B cell (primary cell): ENCODE measurements around the gene PRELID2. TPM values are rescaled to one million over a fixed set of nuclear protein-coding genes. Genes with fewer than 3 reads are reported as not detected.

Source experiments
- ATAC-seq: fragments of 200-7000 bp; cut with Tn5 transposase; one replicate; pipeline ENCODE4 v1.10.0; 2021; ENCODE audit warnings: low read depth, mild to moderate bottlenecking, moderate number of reproducible peaks, moderate library complexity
- CTCF ChIA-PET: fragments of 350-600 bp; sonication (Branson Sonifier 250); formaldehyde crosslinking; loops from one replicate; lab custom pipeline; 2021; ENCODE audit warnings: antibody characterized with exemption, inconsistent platforms; lab: Charles Lee
- POLR2A ChIA-PET: fragments of 350-600 bp; sonication (Branson Sonifier 250); formaldehyde crosslinking; loops from one replicate; lab custom pipeline; 2021; ENCODE audit warnings: antibody characterized with exemption; lab: Charles Lee
- DNase-seq: peaks from one replicate; pipeline ENCODE4 v3.0.0; 2013
- H2AFZ ChIP-seq: 2 replicates; pipeline ENCODE4 v1.6.1; 2012; ENCODE audit warnings: mild to moderate bottlenecking, low read depth, low read length; ENCODE audit not compliant: insufficient read depth, poor library complexity, severe bottlenecking
- H3K27ac ChIP-seq, 2 donors: 1 replicate in 1 of 2; 2 replicates in 1 of 2; pipeline ENCODE4 v1.5.1; 2012 to 2013; ENCODE audit warnings: low read length in 2 of 2, mild to moderate bottlenecking in 2 of 2, moderate library complexity in 1 of 2
- H3K27me3 ChIP-seq, 4 experiments: fragments of 200-600 bp in 1 of 4; sonication (generic) in 1 of 4; replicated peaks in 1 of 4; 1 replicate in 2 of 4; 2 replicates in 2 of 4; pipeline versions ENCODE4 v1.6.1 to v1.7.0; 2013 to 2016; ENCODE audit warnings: low read length in 3 of 4, mild to moderate bottlenecking in 2 of 4, mixed read lengths in 1 of 4, moderate library complexity in 1 of 4; ENCODE audit not compliant: insufficient read depth in 4 of 4, control insufficient read depth in 3 of 4; ENCODE audit errors: control extremely low read depth in 1 of 4
- H3K36me3 ChIP-seq, 2 experiments: replicated peaks in 1 of 2; 1 replicate in 1 of 2; 2 replicates in 1 of 2; pipeline versions ENCODE4 v1.6.1 to v1.7.1; 2013; ENCODE audit warnings: low read length in 1 of 2; ENCODE audit not compliant: insufficient read depth in 2 of 2, control insufficient read depth in 1 of 2; ENCODE audit errors: control extremely low read depth in 1 of 2, extremely low read depth in 1 of 2
- H3K4me1 ChIP-seq, 2 donors: fragments of 200-600 bp in 1 of 2; sonication (generic) in 1 of 2; 1 replicate in 1 of 2; 2 replicates in 1 of 2; pipeline versions ENCODE4 v1.5.1 to v1.6.1; 2013 to 2017; ENCODE audit warnings: low read length in 2 of 2; ENCODE audit not compliant: control insufficient read depth in 2 of 2, insufficient read depth in 2 of 2
- H3K4me2 ChIP-seq: replicated peaks from 2 replicates; pipeline ENCODE3; 2012; ENCODE audit warnings: mild to moderate bottlenecking, low read depth, low read length; ENCODE audit not compliant: poor library complexity, severe bottlenecking
- H3K4me3 ChIP-seq, 5 experiments: fragments of 200-600 bp in 1 of 5; sonication (generic) in 1 of 5; 1 replicate in 3 of 5; 2 replicates in 2 of 5; pipeline versions ENCODE4 v1.5.1 to v1.7.0; 2011 to 2016; ENCODE audit warnings: low read length in 4 of 5, mild to moderate bottlenecking in 4 of 5, low read depth in 2 of 5, control low read depth in 1 of 5, moderate library complexity in 1 of 5; ENCODE audit not compliant: insufficient read depth in 1 of 5; ENCODE audit errors: control extremely low read depth in 1 of 5, extremely low read depth in 1 of 5
- H3K79me2 ChIP-seq: fragments of 200-600 bp; sonication (generic); one replicate; pipeline ENCODE4 v1.6.0; 2016; ENCODE audit warnings: low read length; ENCODE audit not compliant: control insufficient read depth, insufficient read depth
- H3K9ac ChIP-seq: fragments of 200-600 bp; sonication (generic); 2 replicates; pipeline ENCODE4 v1.6.1; 2017; ENCODE audit warnings: mild to moderate bottlenecking, low read length, moderate library complexity
- H3K9me3 ChIP-seq, 3 donors: one replicate each; pipeline versions ENCODE4 v1.6.1 to v1.7.1; 2013; ENCODE audit warnings: low read length in 2 of 3; ENCODE audit not compliant: control insufficient read depth in 2 of 3, insufficient read depth in 1 of 3; ENCODE audit errors: control extremely low read depth in 1 of 3
- H4K20me1 ChIP-seq: 2 replicates; pipeline ENCODE4 v1.6.0; 2012; ENCODE audit warnings: mild to moderate bottlenecking, low read length; ENCODE audit not compliant: insufficient read depth, control insufficient read depth, poor library complexity, severe bottlenecking
- H3K27ac Mint-ChIP-seq: one replicate; pipeline ENCODE4 v1.8.0; 2021; ENCODE audit warnings: mixed read lengths
- H3K27me3 Mint-ChIP-seq: one replicate; pipeline ENCODE4 v1.8.0; 2021; ENCODE audit warnings: mixed read lengths
- H3K4me1 Mint-ChIP-seq: one replicate; pipeline ENCODE4 v1.8.0; 2021; ENCODE audit warnings: mixed read lengths
- H3K4me3 Mint-ChIP-seq: one replicate; pipeline ENCODE4 v1.8.0; 2021; ENCODE audit warnings: mixed read lengths
- H3K9me3 Mint-ChIP-seq: one replicate; pipeline ENCODE4 v1.8.0; 2022; ENCODE audit warnings: mixed read lengths; ENCODE audit not compliant: insufficient read depth
- CTCF ChIP-seq: fragments of 200-600 bp; IDR thresholded peaks from one replicate; pipeline ENCODE4 v1.8.0; 2022; ENCODE audit warnings: antibody characterized with exemption, mild to moderate bottlenecking
- EZH2 ChIP-seq: IDR thresholded peaks from 2 replicates; pipeline ENCODE4 v1.6.1; 2012; ENCODE audit warnings: borderline replicate concordance, low read depth, mild to moderate bottlenecking, moderate library complexity, low read length; ENCODE audit not compliant: insufficient read depth, poor library complexity, severe bottlenecking
- WGBS: methylation state at CpG from one replicate; pipeline ENCODE4 v1.1.5; 2013; ENCODE audit warnings: missing lambda C conversion rate; ENCODE audit not compliant: insufficient coverage; 5-methylcytosine and 5-hydroxymethylcytosine counted together
- intact Hi-C: fragments of 100-400 bp; cut with micrococcal nuclease; formaldehyde crosslinking; loops from one replicate; pipeline ENCODE4 v1.10.0; 2022
- polyA plus RNA-seq: library from polyadenylated mRNA; depleted of rRNA; stranded (reverse); fragments of >200 nt; gene quantifications from 2 replicates; pipeline ENCODE4 v1.2.3, GENCODE V29; 2012
- total RNA-seq, 2 donors: library from RNA; stranded (reverse); fragments of 120-200 nt in 1 of 2; gene quantifications; 1 replicate in 1 of 2; 2 replicates in 1 of 2; pipeline versions ENCODE4 v1.2.3 to v1.2.4, GENCODE V29; 2013 to 2022

The PRELID2 gene
- total and polyA plus RNA-seq, 2 donors (not counting 1 experiment from before 2014, with no cell fraction given), result 0.63 to 2.7 TPM

- Histone ChIP-seq H2AFZ (no peak overlapping the region), H3K36me3 (no peaks in the 10 kb centered on the region), H3K79me2 (no peaks in the 10 kb centered on the region), H3K4me1 (no peaks in the 10 kb centered on the region), H3K4me2 (no peak overlapping the region), H4K20me1 (no peaks in the 10 kb centered on the region), H3K27ac (no peak overlapping the region), H3K4me3 (no peak overlapping the region), H3K27me3 (no peaks in the 10 kb centered on the region), H3K9ac (no peak overlapping the region), H3K9me3 (no peaks in the 10 kb centered on the region)
- DNase-seq (no peak), ATAC-seq (no peak)
- Mint-ChIP-seq H3K4me3 (no peak overlapping the region), H3K27me3 (no peaks in the 10 kb centered on the region), H3K27ac (no peak overlapping the region), H3K4me1 (no peaks in the 10 kb centered on the region), H3K9me3 (no peaks in the 10 kb centered on the region)
- TF ChIP-seq CTCF (no peak), EZH2 (no peak)
- 93% methylated on average over 9 of the region's 9 CpGs for WGBS
- ChIA-PET POLR2A (no interaction called here), CTCF (no interaction called here)
- intact Hi-C loops, result no loop called here
Observed at GRCh38 chr5:145791866-145792265, 43.3 kb downstream of the PRELID2 start.

GRCh38 chr5:145787996-145788395 lies 47.1 kb downstream of the PRELID2 start:
- ATAC-seq (no peak), DNase-seq (no peak)
- no peak overlapping the region for H3K4me3 Mint-ChIP-seq
- H3K4me3 ChIP-seq, result no peak overlapping the region
- H3K27ac Mint-ChIP-seq, result no peak overlapping the region
- CTCF ChIA-PET, result no interaction called here
- no peaks in the 10 kb centered on the region for H3K27me3 Mint-ChIP-seq
- no peaks in the 10 kb centered on the region for H3K4me1 ChIP-seq
- H3K36me3 ChIP-seq, result no peaks in the 10 kb centered on the region
- H3K9ac ChIP-seq, result no peak overlapping the region
- POLR2A ChIA-PET, result no interaction called here
- no CpG with 5 or more reads among the region's 1 CpG for WGBS
- no peaks in the 10 kb centered on the region for H4K20me1 ChIP-seq
- no peak for TF ChIP-seq EZH2
- no peak for TF ChIP-seq CTCF
- H3K4me2 ChIP-seq, result no peak overlapping the region
- no peak overlapping the region for H2AFZ ChIP-seq
- H3K27me3 ChIP-seq, result no peaks in the 10 kb centered on the region
- H3K4me1 Mint-ChIP-seq, result no peaks in the 10 kb centered on the region
- H3K9me3 ChIP-seq, result no peaks in the 10 kb centered on the region
- H3K79me2 ChIP-seq, result no peaks in the 10 kb centered on the region
- no peaks in the 10 kb centered on the region for H3K9me3 Mint-ChIP-seq
- no peak overlapping the region for H3K27ac ChIP-seq
- intact Hi-C loops, result no loop called here
